Measurements from ENCODE around the gene ST6GALNAC6. TPM values are rescaled to one million over a fixed set of nuclear protein-coding genes. Genes with fewer than 3 reads are reported as not detected.
"Not testable (repeated sequence)": the region's sequence is repeated elsewhere in the genome, so short reads cannot be mapped to it uniquely, and the experiment has no call there.

Gene ST6GALNAC6
- total RNA-seq, 1 donor: 47.9 TPM

GRCh38 chr9:127897193-127897692 is 2.2 kb downstream of the ST6GALNAC6 start:
- peak in 2 of 3 donors; percentile 49 to 66 for DNase-seq (ENCODE audit: low read depth in 2 of 3, low spot score in 2 of 3)

DNA sequence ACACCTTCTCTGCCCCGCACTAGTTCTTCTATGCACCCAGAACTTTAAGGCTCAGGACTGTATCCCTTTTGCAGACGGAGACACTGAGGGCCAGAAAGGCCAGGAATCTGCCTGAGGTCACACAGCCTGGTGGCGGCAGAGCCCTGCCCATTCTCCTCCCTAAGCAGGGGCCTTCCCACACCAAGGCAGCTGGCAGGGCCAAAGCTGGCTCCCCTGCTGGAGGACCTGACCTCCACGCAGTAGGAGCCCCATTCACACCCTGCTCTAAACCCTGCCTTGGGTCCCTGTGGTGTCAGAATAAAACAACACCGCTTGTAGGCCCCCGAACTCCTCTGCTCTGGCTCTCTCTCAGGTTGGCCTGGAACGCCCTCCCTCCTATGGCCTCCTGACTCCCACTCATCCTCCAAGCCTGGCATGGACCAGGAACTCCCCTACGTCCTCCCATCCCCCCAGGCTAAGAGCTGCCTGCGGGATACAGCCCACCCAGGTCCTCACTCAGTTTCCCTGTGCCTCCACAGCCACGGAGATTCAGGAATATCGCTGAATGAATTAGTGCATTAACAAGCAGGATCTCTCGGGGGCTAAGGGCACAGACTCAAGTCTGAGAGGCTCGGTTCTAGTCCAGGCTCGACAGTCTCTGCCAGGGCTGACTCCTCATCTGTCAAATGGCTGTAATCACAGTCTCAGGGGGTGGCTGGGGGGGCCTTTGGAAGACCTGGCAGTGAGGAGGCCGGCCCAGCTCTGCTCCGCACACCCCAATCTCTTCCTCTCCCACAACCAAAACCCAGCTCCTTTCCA is 2.8 kb downstream of the ST6GALNAC6 start:
- DNase-seq (ENCODE audit: low read depth in 2 of 3, low spot score in 2 of 3): no peak

- DNase-seq (ENCODE audit: low read depth in 2 of 3, low spot score in 2 of 3): no peak
Observed at GRCh38 chr9:127895811-127896210, 3.6 kb downstream of the ST6GALNAC6 start.

DNA sequence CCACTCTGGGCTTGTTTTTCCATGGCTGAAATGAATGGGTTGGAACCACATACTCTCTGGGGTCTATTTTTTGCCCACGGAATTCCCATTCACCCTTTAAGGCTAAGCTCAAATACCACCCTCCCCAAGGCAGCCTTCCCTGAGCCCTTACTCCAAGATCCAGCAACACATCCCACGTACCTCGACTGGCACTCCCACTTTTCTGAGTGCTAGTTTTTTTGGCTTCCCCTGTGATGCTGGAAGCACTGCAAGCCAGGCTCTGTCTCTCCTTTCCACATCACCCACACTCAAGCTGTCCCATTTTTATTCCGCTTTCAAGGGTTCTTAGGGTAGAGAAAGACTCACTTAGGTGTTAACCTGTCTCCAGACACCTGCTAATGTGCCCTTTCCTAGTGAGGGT is 6.0 kb downstream of the ST6GALNAC6 start:
- no peak for DNase-seq (ENCODE audit: low read depth in 2 of 3, low spot score in 2 of 3)

- DNase-seq (ENCODE audit: low read depth in 2 of 3, low spot score in 2 of 3): no peak
Observed at GRCh38 chr9:127892831-127893230, 6.6 kb downstream of the ST6GALNAC6 start.

DNA sequence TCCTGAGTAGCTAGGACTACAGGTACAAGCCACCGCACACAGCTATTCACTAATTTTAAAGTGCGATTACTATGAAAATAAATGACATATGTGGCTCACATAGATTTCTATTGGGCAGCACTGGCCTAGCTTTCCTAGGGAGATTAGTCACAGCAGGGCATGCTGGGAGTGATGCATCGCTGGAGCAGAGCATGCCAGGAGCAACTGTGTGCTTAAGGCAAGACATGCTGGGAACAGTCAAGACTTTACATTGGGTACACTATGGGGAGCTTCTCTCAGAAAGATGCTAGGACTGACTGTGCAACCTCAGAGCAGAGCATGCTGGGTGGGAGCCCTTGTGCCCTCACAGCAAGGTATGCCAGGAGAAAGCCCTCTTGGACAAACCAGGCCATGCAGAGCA is 9.3 kb downstream of the ST6GALNAC6 start:
- DNase-seq (ENCODE audit: low read depth in 2 of 3, low spot score in 2 of 3): no peak

GRCh38 chr9:127887792-127888191 is 11.6 kb downstream of the ST6GALNAC6 start:
- DNase-seq (ENCODE audit: low read depth in 2 of 3, low spot score in 2 of 3): peak in 1 of 3 donors; percentile 38

GRCh38 chr9:127886401-127886972 is 12.9 kb downstream of the ST6GALNAC6 start:
- DNase-seq (ENCODE audit: low read depth in 2 of 3, low spot score in 2 of 3): no peak

DNA sequence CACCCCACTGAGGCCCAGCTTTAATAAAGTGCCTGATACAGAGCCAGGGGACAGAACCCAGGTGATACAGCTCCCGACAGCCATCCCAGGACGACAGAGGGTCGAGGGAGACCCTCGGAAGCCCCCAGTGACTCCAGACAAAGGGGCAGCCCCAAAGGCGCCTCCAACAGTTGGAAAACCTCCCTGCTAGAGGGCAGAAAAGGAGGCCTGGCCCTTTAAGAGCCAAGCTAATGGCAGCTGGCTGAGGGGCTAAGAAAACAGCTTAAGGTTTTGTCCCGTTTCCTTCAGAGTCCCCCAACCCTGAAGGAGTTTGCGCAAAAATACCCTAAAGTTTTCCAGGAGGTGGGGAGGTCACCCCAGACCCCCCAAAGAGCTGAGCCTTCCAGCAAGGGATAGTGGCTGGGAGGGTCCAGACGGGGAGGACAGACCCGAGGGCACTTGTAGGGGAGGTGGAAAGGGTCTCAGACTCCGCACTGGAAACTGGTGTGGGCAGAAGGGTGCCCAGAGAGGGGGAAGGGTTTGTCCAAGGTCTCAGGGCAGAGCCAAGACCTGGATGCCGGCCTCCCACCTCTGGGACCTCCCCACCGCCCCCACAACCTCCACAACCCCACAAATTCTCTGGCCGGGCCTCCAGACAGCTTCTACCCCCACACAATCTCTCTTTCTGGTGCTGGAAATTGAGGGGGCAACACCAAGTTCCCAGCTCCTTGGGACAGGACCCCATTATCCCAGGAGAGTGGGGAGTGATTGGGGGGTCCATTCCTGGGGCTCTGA is 13.7 kb downstream of the ST6GALNAC6 start:
- DNase-seq (ENCODE audit: low read depth in 2 of 3, low spot score in 2 of 3): no peak

DNA sequence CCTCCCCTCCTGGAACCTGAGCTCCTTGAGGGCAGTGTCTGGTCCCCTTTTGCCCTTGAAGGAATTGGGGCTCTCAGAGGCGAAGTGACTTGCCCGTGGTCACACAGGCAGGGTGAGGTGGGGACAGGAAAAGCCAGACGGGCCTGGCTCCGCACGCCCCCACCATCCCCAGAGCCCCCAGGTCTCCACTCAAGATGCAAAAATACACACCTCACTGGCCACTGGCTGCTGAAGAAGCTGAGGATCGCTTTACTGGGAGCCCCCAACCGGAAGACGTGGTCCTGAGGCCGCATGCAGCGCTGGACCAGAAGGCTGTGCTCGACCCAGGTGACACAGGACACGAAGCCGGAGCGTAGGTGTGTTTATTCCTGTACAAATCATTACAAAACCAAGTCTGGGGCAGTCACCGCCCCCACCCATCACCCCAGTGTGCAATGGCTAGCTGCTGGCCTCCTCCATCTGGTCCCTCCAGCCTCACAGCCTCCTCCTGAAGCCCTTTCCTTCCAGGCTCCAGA is 14.4 kb downstream of the ST6GALNAC6 start:
- no peak for DNase-seq (ENCODE audit: low read depth in 2 of 3, low spot score in 2 of 3)

- peak in 2 of 3 donors; percentile 95 to 99 for DNase-seq (ENCODE audit: low read depth in 2 of 3, low spot score in 2 of 3)
Observed at GRCh38 chr9:127884427-127884911, 14.9 kb downstream of the ST6GALNAC6 start.

GRCh38 chr9:127883959-127884358 is 15.4 kb downstream of the ST6GALNAC6 start:
- no peak for DNase-seq (ENCODE audit: low read depth in 2 of 3, low spot score in 2 of 3)

- DNase-seq (ENCODE audit: low read depth in 2 of 3, low spot score in 2 of 3): not testable (repeated sequence)
Observed at GRCh38 chr9:127881715-127882114, 17.7 kb downstream of the ST6GALNAC6 start.

DNA sequence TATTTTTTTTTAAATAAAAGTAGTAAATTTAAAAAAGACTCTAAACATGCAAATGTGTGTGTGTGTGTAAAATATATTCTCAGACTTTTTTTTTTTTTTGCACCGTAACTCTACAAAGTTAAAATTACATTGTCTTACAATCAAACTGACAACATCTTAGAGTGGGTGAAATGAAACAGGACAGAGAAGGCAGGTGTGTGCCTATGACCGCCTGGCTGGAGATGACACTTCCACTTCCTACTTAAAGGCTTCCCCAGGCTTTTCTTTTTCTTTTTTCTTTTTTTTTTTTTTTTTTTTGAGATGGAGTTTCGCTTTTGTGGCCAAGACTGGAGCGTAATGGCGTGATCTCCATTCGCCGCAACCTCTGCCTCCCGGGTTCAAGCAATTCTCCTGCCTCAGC is 19.3 kb downstream of the ST6GALNAC6 start:
- no peak for DNase-seq (ENCODE audit: low read depth in 2 of 3, low spot score in 2 of 3)

DNA sequence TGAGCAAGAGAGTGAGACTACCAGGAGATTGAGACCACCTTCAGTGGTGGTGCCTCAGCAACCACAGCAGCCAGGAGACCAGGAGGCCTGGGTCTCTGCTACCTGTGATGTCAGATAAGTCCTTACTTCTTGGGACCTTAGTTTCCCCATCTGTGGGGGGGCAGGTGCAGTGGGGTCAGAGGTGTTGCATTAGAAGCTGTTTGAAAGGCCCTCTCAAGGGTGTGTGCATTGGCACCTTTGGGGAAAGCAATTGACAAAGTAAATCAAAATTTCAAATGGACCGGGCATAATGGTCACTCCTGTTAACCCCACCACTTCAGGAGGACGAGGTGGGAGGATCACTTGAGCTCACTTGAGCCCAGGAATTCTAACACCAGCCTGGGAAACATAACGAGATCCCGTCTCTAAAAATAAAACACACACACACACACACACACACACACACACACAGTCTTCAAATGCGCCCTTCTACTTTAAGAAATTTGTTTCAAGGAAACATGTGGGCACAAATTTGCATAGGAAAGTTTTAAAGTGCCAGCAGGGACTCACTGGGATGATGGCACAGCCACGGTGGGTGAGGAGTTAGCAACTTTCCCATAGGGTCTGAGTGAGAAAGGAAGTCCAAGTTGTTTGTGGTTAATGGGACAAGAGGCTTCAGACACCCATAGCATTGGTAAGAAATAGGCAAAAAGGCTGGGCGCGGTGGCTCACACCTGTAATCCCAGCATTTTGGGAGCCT is 20.6 kb downstream of the ST6GALNAC6 start:
- no peak for DNase-seq (ENCODE audit: low read depth in 2 of 3, low spot score in 2 of 3)

DNA sequence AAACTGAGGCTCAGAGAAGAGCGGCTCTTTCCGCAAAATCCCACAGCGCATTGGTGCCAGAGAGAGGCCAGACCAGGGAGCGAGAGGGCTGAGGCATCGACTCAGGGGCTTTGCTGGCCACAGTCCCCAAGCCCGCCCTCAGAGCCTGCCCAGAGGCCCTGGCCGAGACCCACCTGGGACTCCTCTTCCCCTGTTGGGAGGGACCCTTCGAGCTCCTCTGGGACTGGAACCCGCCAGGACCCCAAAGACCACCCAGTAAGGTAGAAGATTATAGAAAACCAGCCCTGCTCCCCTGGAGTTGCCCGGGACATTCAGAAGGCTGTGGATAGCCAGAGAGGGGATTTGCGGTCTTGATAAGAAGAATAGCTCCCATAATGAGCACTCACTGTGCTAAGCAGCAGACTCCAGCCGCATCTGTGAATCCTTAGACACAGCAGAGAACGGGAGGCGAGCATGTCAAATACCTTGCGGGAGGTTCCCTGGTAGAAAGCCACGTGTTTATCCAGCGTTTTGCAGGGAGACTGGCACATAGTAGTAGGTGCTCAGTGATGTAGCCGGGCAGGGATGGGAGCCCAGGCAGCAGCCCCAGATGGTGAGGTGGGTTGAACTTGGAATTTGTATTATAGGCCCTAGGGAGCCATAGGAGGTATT is 21.3 kb downstream of the ST6GALNAC6 start:
- DNase-seq (ENCODE audit: low read depth in 2 of 3, low spot score in 2 of 3): no peak

DNA sequence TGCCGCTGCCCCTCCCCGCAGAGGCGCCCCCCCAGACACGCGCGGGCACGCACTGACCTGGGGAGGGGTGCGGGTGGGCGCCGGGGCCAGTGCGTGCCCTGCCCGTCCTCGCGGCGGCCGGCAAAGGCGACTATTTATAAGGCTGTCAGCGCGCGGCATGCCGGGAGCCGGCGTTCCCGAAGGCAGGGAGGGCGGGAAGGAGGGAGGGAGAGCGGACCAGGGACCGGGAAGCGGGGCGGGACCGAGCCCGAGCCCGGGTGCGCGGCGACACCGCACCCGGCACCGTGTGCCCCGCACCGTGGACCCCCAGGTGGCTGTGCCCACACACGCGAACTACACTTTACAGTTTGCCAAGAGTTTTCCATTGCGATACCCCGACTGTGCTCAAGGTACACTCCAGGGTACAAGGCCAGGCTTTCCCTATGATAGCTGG is 21.8 kb downstream of the ST6GALNAC6 start, which contains the start of gene AK1:
AK1 (minus strand) TSS at position 110 of the 433 bp plus-strand sequence. CDS start 3,058 bp downstream, outside the sequence.
- DNase-seq (ENCODE audit: low read depth in 2 of 3, low spot score in 2 of 3): no peak

GRCh38 chr9:127876764-127877562 is 22.4 kb downstream of the ST6GALNAC6 start:
- DNase-seq (ENCODE audit: low read depth in 2 of 3, low spot score in 2 of 3): no peak

Data from hematopoietic multipotent progenitor cell (in vitro differentiated cells).